Measurements from ENCODE around the gene CCDC186. TPM values are rescaled to one million over a fixed set of nuclear protein-coding genes. Genes with fewer than 3 reads are reported as not detected.

The CCDC186 gene
- total RNA-seq, 1 experiment from 2014 or later: 20.9 TPM

GRCh38 chr10:114207349-114207748 lies 33.3 kb upstream of the CCDC186 start:
- Mint-ChIP-seq H3K4me1 (ENCODE audit: insufficient read depth, unreplicated experiment) (no peaks in the 10 kb centered on the region), H3K4me3 (ENCODE audit: unreplicated experiment) (no peak overlapping the region), H3K27ac (ENCODE audit: low read depth, unreplicated experiment) (no peak overlapping the region), H3K9me3 (ENCODE audit: unreplicated experiment) (no peaks in the 10 kb centered on the region), H3K36me3 (ENCODE audit: insufficient read depth, unreplicated experiment) (no peaks in the 10 kb centered on the region), H3K27me3 (ENCODE audit: insufficient read depth, unreplicated experiment) (no peaks in the 10 kb centered on the region)
- no peak for TF ChIP-seq CTCF (IDR thresholded peaks at IDR 0.05; ENCODE audit: unreplicated experiment)
- DNase-seq (ENCODE audit: unreplicated experiment): no peak
- POLR2A ChIA-PET: no interaction called here
- BruUV-seq (replicated peaks): no TSS peak
- intact Hi-C loops (cut with micrococcal nuclease): no loop called here
- CTCF ChIA-PET: interaction anchor here (0.6 to 1.2 kb wide), 3 partner anchors 29 to 1893 kb away, joined by 3 to 4 read pairs (median 3); no protein-coding TSS in a partner anchor

- no TSS peak for BruUV-seq (replicated peaks)
- no peak for TF ChIP-seq CTCF (IDR thresholded peaks at IDR 0.05; ENCODE audit: unreplicated experiment)
- no peak overlapping the region for H3K27ac Mint-ChIP-seq (ENCODE audit: low read depth, unreplicated experiment)
- H3K4me1 Mint-ChIP-seq (ENCODE audit: insufficient read depth, unreplicated experiment): no peaks in the 10 kb centered on the region
- no peak for DNase-seq (ENCODE audit: unreplicated experiment)
- no peaks in the 10 kb centered on the region for H3K27me3 Mint-ChIP-seq (ENCODE audit: insufficient read depth, unreplicated experiment)
- no peak overlapping the region for H3K4me3 Mint-ChIP-seq (ENCODE audit: unreplicated experiment)
- ChIA-PET POLR2A (interaction anchor here (0.7 kb wide), 1 partner anchor 34 kb away, joined by 3 read pairs; no protein-coding TSS in a partner anchor), CTCF (interaction anchor here (0.6 to 1.2 kb wide), 2 partner anchors 30 to 1893 kb away, joined by 3 to 4 read pairs; no protein-coding TSS in a partner anchor)
- H3K36me3 Mint-ChIP-seq (ENCODE audit: insufficient read depth, unreplicated experiment): no peaks in the 10 kb centered on the region
- intact Hi-C loops (cut with micrococcal nuclease): no loop called here
- H3K9me3 Mint-ChIP-seq (ENCODE audit: unreplicated experiment): no peaks in the 10 kb centered on the region
Observed at GRCh38 chr10:114206902-114207301, 32.9 kb upstream of the CCDC186 start.

GRCh38 chr10:114202812-114203211 lies 28.8 kb upstream of the CCDC186 start:
- H3K9me3 Mint-ChIP-seq (ENCODE audit: unreplicated experiment): no peaks in the 10 kb centered on the region
- no peak for TF ChIP-seq CTCF (IDR thresholded peaks at IDR 0.05; ENCODE audit: unreplicated experiment)
- H3K27ac Mint-ChIP-seq (ENCODE audit: low read depth, unreplicated experiment): no peak overlapping the region
- no peaks in the 10 kb centered on the region for H3K27me3 Mint-ChIP-seq (ENCODE audit: insufficient read depth, unreplicated experiment)
- ChIA-PET POLR2A (interaction anchor here (1.0 to 1.3 kb wide), 2 partner anchors 10 to 28 kb away, joined by 3 to 5 read pairs; no protein-coding TSS in a partner anchor), CTCF (interaction anchor here (0.7 to 1.0 kb wide), 2 partner anchors 10 to 92 kb away, joined by 3 to 4 read pairs; no protein-coding TSS in a partner anchor)
- no peaks in the 10 kb centered on the region for H3K4me1 Mint-ChIP-seq (ENCODE audit: insufficient read depth, unreplicated experiment)
- intact Hi-C loops (cut with micrococcal nuclease): no loop called here
- no TSS peak for BruUV-seq (replicated peaks)
- no peaks in the 10 kb centered on the region for H3K36me3 Mint-ChIP-seq (ENCODE audit: insufficient read depth, unreplicated experiment)
- H3K4me3 Mint-ChIP-seq (ENCODE audit: unreplicated experiment): no peak overlapping the region
- DNase-seq (ENCODE audit: unreplicated experiment): no peak

- ChIA-PET POLR2A (no interaction called here), CTCF (interaction anchor here (1.3 kb wide), 1 partner anchor 239 kb away, joined by 3 read pairs; no protein-coding TSS in a partner anchor)
- Mint-ChIP-seq H3K27ac (ENCODE audit: low read depth, unreplicated experiment) (no peak overlapping the region), H3K27me3 (ENCODE audit: insufficient read depth, unreplicated experiment) (peaks cover 30% of the 10 kb centered on the region), H3K36me3 (ENCODE audit: insufficient read depth, unreplicated experiment) (no peaks in the 10 kb centered on the region), H3K9me3 (ENCODE audit: unreplicated experiment) (no peaks in the 10 kb centered on the region), H3K4me1 (ENCODE audit: insufficient read depth, unreplicated experiment) (no peaks in the 10 kb centered on the region), H3K4me3 (ENCODE audit: unreplicated experiment) (no peak overlapping the region)
- intact Hi-C loops (cut with micrococcal nuclease): no loop called here
- no peak for TF ChIP-seq CTCF (IDR thresholded peaks at IDR 0.05; ENCODE audit: unreplicated experiment)
- DNase-seq (ENCODE audit: unreplicated experiment): no peak
- BruUV-seq (replicated peaks): no TSS peak
Observed at GRCh38 chr10:114199239-114199638, 25.2 kb upstream of the CCDC186 start.
